Lower leg skin (tissue), 3 donors: Measurements from ENCODE around the gene C1orf116.

Experiments
- CTCF ChIP-seq, 3 donors: fragments of 450-650 bp; IDR thresholded peaks; one replicate each; pipeline ENCODE4 v1.5.1; 2016; ENCODE audit warnings: antibody characterized with exemption in 3 of 3, mild to moderate bottlenecking in 3 of 3, moderate library complexity in 2 of 3
- POLR2A ChIP-seq, 2 donors: fragments of 450-650 bp; IDR thresholded peaks; one replicate each; pipeline ENCODE4 v1.6.1; 2016 to 2017; ENCODE audit warnings: antibody characterized with exemption in 2 of 2, mild to moderate bottlenecking in 1 of 2, moderate library complexity in 1 of 2

- no peak for TF ChIP-seq POLR2A (IDR thresholded peaks at IDR 0.05)
- no peak for TF ChIP-seq CTCF (IDR thresholded peaks at IDR 0.05)
Measured at GRCh38 chr1:207020709-207021107, 11.8 kb downstream of the C1orf116 start.
